Retinal pigment epithelial cell (primary cell): ENCODE measurements around the gene SH2D6.

ENCODE experiments used
- DNase-seq: peaks from one replicate; pipeline ENCODE4 v3.0.0-alpha.2; 2010; ENCODE audit warnings: low read depth
- H3K4me3 ChIP-seq: 2 replicates; pipeline ENCODE4 v1.5.1; 2011; ENCODE audit warnings: mild to moderate bottlenecking, low read length, control low read depth, moderate library complexity
- TF ChIP-seq, protein P1 (sequence below): conservative IDR thresholded peaks from 2 replicates; pipeline ENCODE4 v1.5.1; 2011; ENCODE audit warnings: low read depth, low read length, control low read depth, inconsistent platforms

Gene SH2D6

DNA sequence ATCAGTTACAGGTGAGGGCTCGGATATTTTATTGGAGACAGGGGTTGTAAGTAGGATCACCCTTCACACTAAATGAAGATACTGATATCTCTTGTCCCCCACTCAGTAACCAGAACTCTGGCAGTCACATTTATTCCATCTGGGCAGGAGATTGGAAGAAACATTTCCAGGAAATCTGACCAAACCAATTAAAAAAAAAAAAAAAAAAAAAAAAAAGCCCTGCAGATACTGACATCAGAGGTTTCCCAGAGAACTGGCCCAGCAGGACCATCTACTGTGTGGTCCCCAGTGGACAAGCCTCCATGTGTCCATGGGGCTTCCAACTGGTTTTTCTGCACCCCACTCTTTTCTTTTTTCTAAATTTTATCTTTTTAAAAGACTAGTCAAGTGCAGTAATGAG lies 41.3 kb downstream of the SH2D6 start:
- TF ChIP-seq, protein P1, sequence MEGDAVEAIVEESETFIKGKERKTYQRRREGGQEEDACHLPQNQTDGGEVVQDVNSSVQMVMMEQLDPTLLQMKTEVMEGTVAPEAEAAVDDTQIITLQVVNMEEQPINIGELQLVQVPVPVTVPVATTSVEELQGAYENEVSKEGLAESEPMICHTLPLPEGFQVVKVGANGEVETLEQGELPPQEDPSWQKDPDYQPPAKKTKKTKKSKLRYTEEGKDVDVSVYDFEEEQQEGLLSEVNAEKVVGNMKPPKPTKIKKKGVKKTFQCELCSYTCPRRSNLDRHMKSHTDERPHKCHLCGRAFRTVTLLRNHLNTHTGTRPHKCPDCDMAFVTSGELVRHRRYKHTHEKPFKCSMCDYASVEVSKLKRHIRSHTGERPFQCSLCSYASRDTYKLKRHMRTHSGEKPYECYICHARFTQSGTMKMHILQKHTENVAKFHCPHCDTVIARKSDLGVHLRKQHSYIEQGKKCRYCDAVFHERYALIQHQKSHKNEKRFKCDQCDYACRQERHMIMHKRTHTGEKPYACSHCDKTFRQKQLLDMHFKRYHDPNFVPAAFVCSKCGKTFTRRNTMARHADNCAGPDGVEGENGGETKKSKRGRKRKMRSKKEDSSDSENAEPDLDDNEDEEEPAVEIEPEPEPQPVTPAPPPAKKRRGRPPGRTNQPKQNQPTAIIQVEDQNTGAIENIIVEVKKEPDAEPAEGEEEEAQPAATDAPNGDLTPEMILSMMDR, result no peak
- no peak overlapping the region for H3K4me3 ChIP-seq
- DNase-seq, result no peak

DNA sequence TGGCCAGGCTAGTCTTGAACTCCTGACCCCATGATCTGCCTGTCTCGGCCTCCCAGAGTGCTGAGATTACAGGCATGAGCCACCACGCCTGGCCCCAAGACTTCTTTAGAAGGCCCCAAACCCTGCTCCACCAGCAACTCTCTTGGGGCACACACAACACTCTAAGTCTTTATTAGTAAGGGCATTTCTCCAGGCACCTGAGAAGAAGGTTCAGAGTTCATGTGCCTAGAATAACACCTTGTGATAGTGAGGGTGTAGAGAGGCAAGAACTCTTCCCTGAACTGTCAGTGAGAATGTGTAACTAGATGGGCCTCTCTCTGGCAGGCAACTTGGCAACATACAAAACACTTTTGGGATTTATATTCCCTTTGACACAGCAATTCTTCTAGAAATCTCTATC lies 43.8 kb downstream of the SH2D6 start:
- TF ChIP-seq, protein P1, result no peak
- no peak overlapping the region for H3K4me3 ChIP-seq
- DNase-seq, result no peak

DNA sequence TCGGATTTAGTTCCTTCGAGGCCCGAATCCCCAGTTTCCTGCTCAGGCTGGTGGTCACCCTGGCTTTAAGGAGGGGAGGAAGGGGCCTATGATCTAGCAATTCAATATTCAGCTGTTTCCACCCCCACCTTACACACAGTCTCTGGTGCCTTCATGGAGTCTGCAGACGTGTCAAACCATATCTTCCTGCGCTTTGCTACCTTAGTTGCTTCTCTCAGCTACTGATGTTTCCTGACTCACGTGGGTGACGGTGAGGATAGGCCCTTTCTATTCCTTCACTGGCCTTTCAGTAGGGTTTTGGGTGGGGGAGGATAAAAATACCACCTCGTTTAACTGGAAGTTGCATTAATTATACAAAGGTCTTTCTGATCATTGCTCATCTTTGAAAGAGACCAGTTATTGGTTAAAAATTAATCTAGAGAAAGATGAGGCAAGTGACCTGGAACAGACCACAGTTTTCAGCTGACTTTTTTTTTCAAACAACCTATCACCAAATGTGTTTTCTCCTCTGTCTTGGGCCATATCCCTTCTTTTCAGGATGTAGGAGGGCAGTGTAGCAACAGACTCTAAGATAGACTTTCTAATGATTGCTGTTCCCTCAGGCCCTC lies 49.7 kb downstream of the SH2D6 start:
- no peak overlapping the region for H3K4me3 ChIP-seq
- DNase-seq, result no peak
- TF ChIP-seq, protein P1, result no peak

DNA sequence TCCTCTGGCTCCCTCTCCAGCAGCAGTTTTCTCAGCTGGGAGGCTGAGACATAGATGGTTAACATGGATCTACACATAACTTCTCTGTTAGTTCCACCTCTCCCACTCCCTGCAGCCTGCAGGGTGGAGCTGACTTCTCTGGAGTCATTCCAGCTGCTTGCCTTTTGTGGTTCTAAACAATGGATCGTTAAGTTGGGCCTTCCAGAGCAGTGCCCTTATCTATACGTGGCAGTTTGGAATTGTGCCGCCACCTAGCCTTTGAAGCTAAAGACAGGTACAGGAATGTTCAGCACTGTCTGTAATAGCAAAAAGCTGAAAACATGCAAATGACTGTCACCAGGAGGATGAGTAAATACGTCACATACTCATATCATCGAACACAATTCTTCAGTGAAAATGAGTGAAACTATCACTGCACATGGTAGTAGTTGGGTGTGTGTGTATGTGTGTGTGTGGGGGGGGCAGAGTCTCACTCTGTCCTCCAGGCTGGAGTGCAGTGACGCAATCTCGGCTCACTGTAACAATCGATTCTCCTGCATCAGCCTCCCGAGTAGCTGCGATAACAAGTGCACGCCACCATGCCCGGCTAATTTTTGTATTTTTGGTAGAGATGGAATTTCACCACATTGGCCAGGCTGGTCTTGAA lies 50.3 kb downstream of the SH2D6 start:
- TF ChIP-seq, protein P1, result no peak
- no peak for DNase-seq
- H3K4me3 ChIP-seq, result no peak overlapping the region

DNA sequence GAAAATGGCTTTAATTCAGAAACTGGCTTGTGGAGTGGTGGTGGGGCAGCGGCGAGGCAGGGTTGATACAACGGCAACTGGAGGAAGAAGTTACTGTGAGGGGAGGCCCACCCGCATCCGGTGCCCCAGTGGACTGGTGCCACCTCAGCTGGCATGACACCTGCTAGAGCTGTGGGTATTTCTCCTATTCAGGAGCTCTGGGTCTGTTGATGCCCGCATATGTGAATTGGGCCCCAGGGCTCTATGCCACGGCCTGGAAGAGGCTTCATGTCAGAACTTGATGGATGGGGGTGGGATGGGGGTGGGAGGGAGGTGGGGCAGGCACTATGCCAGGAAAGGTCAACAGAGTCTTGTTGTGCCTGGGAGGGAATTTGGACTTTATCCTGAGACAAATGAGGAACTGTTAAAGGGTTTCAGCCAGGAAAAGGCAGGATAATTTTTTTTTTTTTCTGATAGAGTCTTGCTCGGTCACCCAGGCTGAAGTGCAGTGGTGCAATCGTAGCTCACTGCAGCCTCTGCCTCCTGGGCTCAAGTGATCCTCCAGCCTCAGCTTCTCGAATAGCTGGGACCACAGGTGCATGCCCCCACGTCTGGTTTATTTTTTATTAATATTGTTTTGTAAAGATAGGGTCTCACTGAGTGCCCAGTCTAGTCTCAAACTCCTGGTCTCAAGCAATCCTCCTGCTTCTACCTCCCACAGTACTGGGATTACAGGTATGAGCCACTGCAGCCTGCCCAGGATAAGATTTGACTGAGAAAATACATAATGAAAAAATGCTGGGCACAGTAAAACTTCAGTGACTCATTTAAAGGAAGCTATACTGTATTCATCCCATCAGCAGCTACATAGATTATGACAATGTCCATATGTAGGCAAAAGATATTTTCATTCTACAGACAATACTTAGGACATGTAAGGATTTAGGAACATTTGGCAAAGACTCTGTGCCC lies 52.6 kb downstream of the SH2D6 start:
- TF ChIP-seq, protein P1, result no peak
- DNase-seq, result no peak
- H3K4me3 ChIP-seq, result no peak overlapping the region

DNA sequence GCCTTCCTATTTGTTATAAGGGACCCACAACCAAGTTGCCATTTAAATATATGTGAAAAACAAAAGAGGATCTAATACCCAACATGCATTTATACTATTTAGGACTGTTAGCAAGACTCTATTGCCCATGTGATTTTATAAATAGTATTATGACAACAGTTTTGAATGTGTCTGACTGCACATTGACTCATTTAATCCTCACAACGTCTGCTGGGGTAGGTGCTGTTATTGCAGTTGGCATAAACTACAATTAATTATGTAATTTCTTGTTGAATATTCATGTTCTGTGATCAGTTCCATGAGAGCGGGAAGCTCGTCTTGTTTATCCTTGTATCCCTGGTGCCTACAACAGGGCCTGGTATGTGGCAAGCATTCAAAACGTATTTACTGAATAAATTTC lies 53.7 kb downstream of the SH2D6 start:
- TF ChIP-seq, protein P1, result no peak
- DNase-seq, result peak; percentile 71
- no peak overlapping the region for H3K4me3 ChIP-seq
